SK-N-SH treated with all-trans-retinoic acid at 6 μM for 48 hours (cell line): Measurements from ENCODE around the gene PLAGL2.

Experiments
- ESRRG ChIP-seq: fragments of 250-450 bp; sonication (Bioruptor Pico); IDR thresholded peaks from 2 replicates; pipeline ENCODE4 v1.6.1; 2021; ENCODE audit warnings: mild to moderate bottlenecking
- PATZ1 ChIP-seq: fragments of 250-450 bp; sonication (Bioruptor Pico); IDR thresholded peaks from 2 replicates; pipeline ENCODE4 v1.8.0; 2020; ENCODE audit warnings: mild to moderate bottlenecking, moderate library complexity, borderline replicate concordance
- ZFP3 ChIP-seq: fragments of 250-450 bp; sonication (Bioruptor Pico); IDR thresholded peaks from 2 replicates; pipeline ENCODE4 v1.5.0; 2020; ENCODE audit warnings: mild to moderate bottlenecking, moderate library complexity
- TF ChIP-seq, protein P1 (sequence below): fragments of 250-450 bp; sonication (Bioruptor Pico); IDR thresholded peaks from 2 replicates; pipeline ENCODE4 v1.5.0; 2020; ENCODE audit warnings: mild to moderate bottlenecking, moderate library complexity

- TF ChIP-seq, protein P1, sequence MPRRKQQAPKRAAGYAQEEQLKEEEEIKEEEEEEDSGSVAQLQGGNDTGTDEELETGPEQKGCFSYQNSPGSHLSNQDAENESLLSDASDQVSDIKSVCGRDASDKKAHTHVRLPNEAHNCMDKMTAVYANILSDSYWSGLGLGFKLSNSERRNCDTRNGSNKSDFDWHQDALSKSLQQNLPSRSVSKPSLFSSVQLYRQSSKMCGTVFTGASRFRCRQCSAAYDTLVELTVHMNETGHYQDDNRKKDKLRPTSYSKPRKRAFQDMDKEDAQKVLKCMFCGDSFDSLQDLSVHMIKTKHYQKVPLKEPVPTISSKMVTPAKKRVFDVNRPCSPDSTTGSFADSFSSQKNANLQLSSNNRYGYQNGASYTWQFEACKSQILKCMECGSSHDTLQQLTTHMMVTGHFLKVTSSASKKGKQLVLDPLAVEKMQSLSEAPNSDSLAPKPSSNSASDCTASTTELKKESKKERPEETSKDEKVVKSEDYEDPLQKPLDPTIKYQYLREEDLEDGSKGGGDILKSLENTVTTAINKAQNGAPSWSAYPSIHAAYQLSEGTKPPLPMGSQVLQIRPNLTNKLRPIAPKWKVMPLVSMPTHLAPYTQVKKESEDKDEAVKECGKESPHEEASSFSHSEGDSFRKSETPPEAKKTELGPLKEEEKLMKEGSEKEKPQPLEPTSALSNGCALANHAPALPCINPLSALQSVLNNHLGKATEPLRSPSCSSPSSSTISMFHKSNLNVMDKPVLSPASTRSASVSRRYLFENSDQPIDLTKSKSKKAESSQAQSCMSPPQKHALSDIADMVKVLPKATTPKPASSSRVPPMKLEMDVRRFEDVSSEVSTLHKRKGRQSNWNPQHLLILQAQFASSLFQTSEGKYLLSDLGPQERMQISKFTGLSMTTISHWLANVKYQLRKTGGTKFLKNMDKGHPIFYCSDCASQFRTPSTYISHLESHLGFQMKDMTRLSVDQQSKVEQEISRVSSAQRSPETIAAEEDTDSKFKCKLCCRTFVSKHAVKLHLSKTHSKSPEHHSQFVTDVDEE = no peak
- TF ChIP-seq ZFP3 = no peak
- no peak for TF ChIP-seq ESRRG (CRISPR knock-in tag)
- TF ChIP-seq PATZ1 (CRISPR knock-in tag) = no peak
Observed at GRCh38 chr20:32233286-32233685, 25.7 kb upstream of the PLAGL2 start.
